K562 (cell line): ENCODE measurements around the gene SLC22A12. TPM values are rescaled to one million over a fixed set of nuclear protein-coding genes. Genes with fewer than 3 reads are reported as not detected.

Experiments
- CEBPG ChIP-seq, 3 experiments: fragments of 200-800 bp in 1 of 3; sonication (Bioruptor generic) in 1 of 3; sonication (generic) in 1 of 3; formaldehyde crosslinking in 1 of 3; IDR thresholded peaks in 2 of 3; conservative IDR thresholded peaks in 1 of 3; 2 replicates each; pipeline versions ENCODE4 v1.6.1 to v1.8.0; 2016 to 2022; ENCODE audit warnings: missing compliant biosample characterization in 2 of 3, missing genetic modification characterization in 2 of 3, mild to moderate bottlenecking in 1 of 3, missing genetic modification reagents in 1 of 3
- CREM ChIP-seq: IDR thresholded peaks from 2 replicates; pipeline ENCODE4 v1.6.1; 2014; ENCODE audit warnings: antibody characterized with exemption, low read depth
- EP400 ChIP-seq: fragments of 450-650 bp; IDR thresholded peaks from 2 replicates; pipeline ENCODE4 v1.6.1; 2017; ENCODE audit warnings: antibody characterized with exemption, mild to moderate bottlenecking, moderate library complexity
- HDAC1 ChIP-seq, 2 experiments: fragments of 450-650 bp; IDR thresholded peaks; 2 replicates each; pipeline ENCODE4 v1.6.1; 2016 to 2017; ENCODE audit warnings: inconsistent platforms in 1 of 2, mild to moderate bottlenecking in 1 of 2, moderate library complexity in 1 of 2
- KAT7 ChIP-seq: sonication (generic); formaldehyde crosslinking; IDR thresholded peaks from 2 replicates; pipeline ENCODE4 v1.8.0; 2022; ENCODE audit warnings: missing genetic modification reagents, mild to moderate bottlenecking, borderline replicate concordance
- KDM1A ChIP-seq, 2 experiments: fragments of 450-650 bp; IDR thresholded peaks; 2 replicates each; pipeline ENCODE4 v1.6.1; 2016; ENCODE audit warnings: mild to moderate bottlenecking in 2 of 2
- SMC3 ChIP-seq: conservative IDR thresholded peaks from 2 replicates; pipeline ENCODE4 v1.6.1; 2011; ENCODE audit warnings: low read depth, low read length, improper control_type of control experiment; ENCODE audit not compliant: insufficient read depth
- SNAPC5 ChIP-seq: fragments of 250-450 bp; sonication (Bioruptor Pico); IDR thresholded peaks from 2 replicates; pipeline ENCODE4 v1.8.0; 2021; ENCODE audit warnings: moderate library complexity, mild to moderate bottlenecking, inconsistent platforms
- ZNF143 ChIP-seq: sonication (generic); formaldehyde crosslinking; IDR thresholded peaks from 2 replicates; pipeline ENCODE4 v1.9.0; 2022; ENCODE audit warnings: mild to moderate bottlenecking, missing genetic modification reagents
- ZNF23 ChIP-seq: fragments of 250-450 bp; sonication (Bioruptor Pico); IDR thresholded peaks from 2 replicates; pipeline ENCODE4 v1.4.0; 2020; ENCODE audit warnings: mild to moderate bottlenecking
- ZNF354B ChIP-seq: fragments of 250-450 bp; sonication (Bioruptor Pico); IDR thresholded peaks from 2 replicates; pipeline ENCODE4 v1.4.0; 2020
- ZNF431 ChIP-seq: sonication (generic); formaldehyde crosslinking; IDR thresholded peaks from 2 replicates; pipeline ENCODE4 v1.8.0; 2022; ENCODE audit warnings: mild to moderate bottlenecking, missing genetic modification reagents
- ZNF583 ChIP-seq: fragments of 250-450 bp; sonication (Bioruptor Pico); IDR thresholded peaks from 2 replicates; pipeline ENCODE4 v1.4.0; 2020
- ZSCAN32 ChIP-seq: fragments of 450-650 bp; formaldehyde crosslinking; IDR thresholded peaks from 2 replicates; pipeline ENCODE4 v1.4.0; 2020; ENCODE audit warnings: mild to moderate bottlenecking, moderate library complexity
- polyA plus RNA-seq, 8 experiments: library from polyadenylated mRNA; depleted of rRNA in 4 of 8; stranded (reverse) in 5 of 8; unstranded in 3 of 8; fragments of >200 nt; fragmentation: Nextera tagmentation in 2 of 8; fragmentation: Illumina TruSeq in 1 of 8; extraction: Ambion mirVana in 2 of 8; extraction: Trizol in 1 of 8; gene quantifications; 2 replicates each; pipeline versions ENCODE4 v1.2.1 to v1.2.3, GENCODE V29; 2011 to 2014; ENCODE audit warnings: inconsistent platforms in 1 of 8, missing spikeins in 1 of 8
- total RNA-seq, 7 experiments: library from RNA; depleted of rRNA in 6 of 7; stranded (reverse); fragments of >200 nt in 6 of 7; fragmentation: Illumina TruSeq in 2 of 7; extraction: Trizol in 2 of 7; gene quantifications; 2 replicates each; pipeline versions ENCODE4 v1.2.1 to v1.2.3, GENCODE V29; 2011 to 2021; ENCODE audit warnings: low replicate concordance in 1 of 7
- TF ChIP-seq, protein P1 (sequence below): fragments of 250-450 bp; sonication (Bioruptor Pico); IDR thresholded peaks from 2 replicates; pipeline ENCODE4 v1.8.0; 2022; ENCODE audit warnings: inconsistent platforms

SLC22A12 gene
- total and polyA plus RNA-seq, 9 of the 15 experiments (the other 6 are each of a cell fraction or from before 2014, with no cell fraction given): not detected

- TF ChIP-seq, protein P1, sequence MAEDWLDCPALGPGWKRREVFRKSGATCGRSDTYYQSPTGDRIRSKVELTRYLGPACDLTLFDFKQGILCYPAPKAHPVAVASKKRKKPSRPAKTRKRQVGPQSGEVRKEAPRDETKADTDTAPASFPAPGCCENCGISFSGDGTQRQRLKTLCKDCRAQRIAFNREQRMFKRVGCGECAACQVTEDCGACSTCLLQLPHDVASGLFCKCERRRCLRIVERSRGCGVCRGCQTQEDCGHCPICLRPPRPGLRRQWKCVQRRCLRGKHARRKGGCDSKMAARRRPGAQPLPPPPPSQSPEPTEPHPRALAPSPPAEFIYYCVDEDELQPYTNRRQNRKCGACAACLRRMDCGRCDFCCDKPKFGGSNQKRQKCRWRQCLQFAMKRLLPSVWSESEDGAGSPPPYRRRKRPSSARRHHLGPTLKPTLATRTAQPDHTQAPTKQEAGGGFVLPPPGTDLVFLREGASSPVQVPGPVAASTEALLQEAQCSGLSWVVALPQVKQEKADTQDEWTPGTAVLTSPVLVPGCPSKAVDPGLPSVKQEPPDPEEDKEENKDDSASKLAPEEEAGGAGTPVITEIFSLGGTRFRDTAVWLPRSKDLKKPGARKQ (CRISPR knock-in tag): no peak
- TF ChIP-seq HDAC1 (IDR thresholded peaks at IDR 0.05) (no peak), CEBPG (CRISPR knock-in tag; IDR thresholded peaks at IDR 0.05) (peak; percentile 58), CEBPG (tag; conservative IDR thresholded peaks at IDR 0.05 in 1 of 2, IDR thresholded peaks at IDR 0.05 in 1 of 2) (peak in 1 of 2 experiments; percentile 74; a peak in 2 of 4 replicates), ZNF431 (CRISPR knock-in tag) (no peak), ZNF143 (CRISPR knock-in tag) (peak; percentile 50; the same call in 1 of the 2 replicates), ZNF354B (CRISPR knock-in tag) (no peak), ZNF583 (CRISPR knock-in tag) (no peak), SMC3 (no peak), EP400 (no peak), ZNF23 (CRISPR knock-in tag) (no peak), KAT7 (CRISPR knock-in tag) (no peak), ZSCAN32 (CRISPR knock-in tag) (no peak), KDM1A (IDR thresholded peaks at IDR 0.05) (no peak), SNAPC5 (no peak), CREM (peak; percentile 46; the same call in 1 of the 2 replicates)
Measured at GRCh38 chr11:64609436-64610047, 18.5 kb downstream of the SLC22A12 start (continued).
